Measurements from ENCODE around the gene SUMO3. TPM values are rescaled to one million over a fixed set of nuclear protein-coding genes. Genes with fewer than 3 reads are reported as not detected.

The SUMO3 gene
- polyA plus RNA-seq, 1 donor: 113 TPM

DNA sequence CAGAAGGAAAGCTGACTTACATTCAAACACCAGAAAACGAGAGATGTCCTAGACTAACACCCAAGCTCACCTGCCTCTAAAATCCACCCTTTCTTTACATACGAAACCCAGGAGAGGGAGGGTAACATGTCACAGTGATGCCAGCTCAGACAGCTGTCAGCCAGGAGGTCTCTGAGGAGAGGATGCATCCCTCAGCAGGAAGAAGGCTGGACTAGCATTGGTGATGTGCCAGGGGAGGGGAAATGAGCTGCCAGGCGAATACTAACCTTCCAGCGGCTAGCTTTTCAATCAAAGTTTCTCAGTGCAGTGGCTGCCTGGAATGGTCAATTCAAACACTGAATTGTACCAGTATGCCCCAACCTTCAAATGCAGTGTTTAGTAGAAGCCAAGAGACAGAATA is 12.6 kb downstream of the SUMO3 start:
- no peak for DNase-seq

DNA sequence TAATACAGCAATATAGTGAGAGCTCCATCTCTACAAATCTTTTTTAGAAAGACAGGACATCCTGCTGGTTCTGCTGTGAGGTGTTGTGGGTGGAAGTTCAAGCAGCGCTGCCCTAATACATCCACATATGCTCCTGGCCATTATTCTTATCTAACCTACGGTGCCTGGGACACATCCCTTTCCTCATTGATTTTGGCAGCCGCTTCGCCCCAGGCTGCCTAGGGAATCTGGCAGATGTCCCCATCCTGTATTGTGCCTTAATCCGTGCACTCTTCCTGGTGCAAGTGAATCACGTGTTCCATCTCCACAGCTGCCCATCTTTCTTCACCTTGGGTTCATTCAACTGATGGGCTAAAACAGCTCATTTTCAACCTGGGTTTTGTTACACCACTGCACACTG is 13.1 kb downstream of the SUMO3 start:
- no peak for DNase-seq

DNA sequence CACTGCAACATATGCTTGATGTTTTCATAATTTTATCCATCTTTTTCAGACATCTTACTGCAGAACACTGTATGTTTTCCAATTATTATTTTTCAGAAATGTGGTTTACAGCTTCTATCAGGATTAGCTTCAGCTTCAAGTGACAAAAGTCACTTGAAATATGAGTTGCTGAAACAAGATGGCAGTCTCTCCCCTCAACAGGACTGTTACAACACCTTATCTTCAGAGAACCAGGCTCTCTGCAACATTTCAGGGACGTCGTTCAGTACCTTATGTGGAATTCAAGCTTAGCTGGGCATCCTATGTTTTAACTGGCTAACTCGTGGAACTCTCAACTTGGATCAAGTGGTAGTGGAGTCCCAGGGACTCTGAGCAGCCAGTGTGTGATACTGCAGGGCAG is 14.2 kb downstream of the SUMO3 start:
- DNase-seq: no peak

DNA sequence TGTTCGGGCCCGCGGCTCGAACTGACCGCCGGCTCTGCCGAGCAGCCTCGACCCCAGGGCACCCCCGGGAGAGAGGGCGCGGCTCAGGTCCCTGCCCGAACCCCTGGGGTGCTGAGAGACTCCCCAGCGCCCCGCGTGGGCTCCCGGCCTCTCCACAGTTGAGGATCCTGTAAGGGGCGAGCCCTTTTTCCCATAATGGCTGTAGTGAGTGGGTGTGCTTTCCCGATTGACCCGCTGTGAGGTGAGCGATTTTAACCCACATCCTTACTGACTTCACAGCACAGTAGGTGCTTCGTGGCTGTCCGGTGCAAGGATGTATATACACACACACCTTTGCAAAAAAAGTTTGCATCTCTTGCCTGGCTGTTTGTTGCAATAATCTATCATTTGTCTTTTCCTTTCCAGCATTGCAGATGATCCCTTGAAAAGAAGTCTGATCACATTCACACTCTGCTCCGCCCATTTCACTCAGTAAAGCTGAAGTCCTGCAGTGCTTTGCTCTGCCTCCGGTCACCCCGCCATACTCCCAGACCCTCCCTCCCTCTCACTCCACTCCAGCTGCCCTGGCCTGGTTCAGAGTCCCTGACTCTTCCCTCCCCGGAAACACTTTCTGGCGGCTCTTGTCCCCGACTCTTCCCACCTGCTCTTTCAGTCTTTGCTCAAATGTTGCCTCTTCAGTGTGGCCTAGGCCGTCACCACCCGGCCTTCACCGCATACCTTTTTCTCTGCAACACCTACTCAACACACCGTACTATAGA is 15.3 kb downstream of the SUMO3 start:
- DNase-seq: no peak

DNA sequence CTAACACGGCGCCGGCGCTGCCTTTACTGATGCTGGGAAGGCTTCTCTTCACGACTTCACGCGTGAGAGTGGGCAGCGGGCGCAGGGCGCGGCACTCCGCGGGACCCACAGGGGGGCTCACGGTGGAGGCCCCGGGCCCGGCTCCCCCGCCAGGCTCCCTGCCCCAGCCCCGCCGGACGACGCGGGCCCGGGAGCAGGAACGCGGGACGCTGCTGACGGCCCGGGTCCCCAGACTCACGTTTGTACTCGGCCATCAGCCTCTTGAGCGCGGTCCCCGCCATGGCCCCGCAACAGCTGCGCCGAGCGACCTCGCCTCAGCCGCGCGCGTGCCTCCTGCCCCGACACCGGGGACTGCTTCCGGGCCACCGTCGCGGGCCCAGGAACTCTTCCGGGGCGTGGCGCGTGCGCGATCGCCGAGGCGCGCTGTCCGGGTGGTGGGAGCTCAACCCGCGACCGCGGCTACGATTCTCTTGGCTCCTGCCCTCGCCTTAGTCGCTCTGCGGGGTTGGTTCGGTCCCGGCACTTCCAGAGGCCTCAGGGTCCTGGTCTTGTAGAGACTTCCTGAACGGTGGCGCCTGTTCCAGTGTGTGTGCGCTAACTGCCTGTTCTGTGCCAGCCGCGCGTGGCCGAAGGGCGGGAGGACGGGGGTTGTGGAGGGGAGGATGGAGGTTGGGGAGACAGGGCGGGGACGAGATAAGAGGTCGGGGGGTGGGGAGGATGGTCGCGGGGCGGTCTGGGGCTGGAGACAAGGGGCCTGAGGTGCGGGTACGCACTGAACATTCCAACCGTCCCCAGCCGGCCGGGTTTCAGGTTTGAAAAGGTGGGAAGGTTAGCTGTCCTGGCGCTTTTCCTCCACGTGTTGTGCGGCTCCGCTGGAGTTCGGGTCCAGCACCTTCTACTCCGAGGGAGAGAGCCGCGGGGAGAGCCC is 16.1 kb downstream of the SUMO3 start, which contains the start of gene UBE2G2:
TSS of gene UBE2G2 (minus strand) at position 353 of the 928 bp plus-strand sequence. CDS start at position 281, 72 bp downstream.
- peak; percentile 73 for DNase-seq

DNA sequence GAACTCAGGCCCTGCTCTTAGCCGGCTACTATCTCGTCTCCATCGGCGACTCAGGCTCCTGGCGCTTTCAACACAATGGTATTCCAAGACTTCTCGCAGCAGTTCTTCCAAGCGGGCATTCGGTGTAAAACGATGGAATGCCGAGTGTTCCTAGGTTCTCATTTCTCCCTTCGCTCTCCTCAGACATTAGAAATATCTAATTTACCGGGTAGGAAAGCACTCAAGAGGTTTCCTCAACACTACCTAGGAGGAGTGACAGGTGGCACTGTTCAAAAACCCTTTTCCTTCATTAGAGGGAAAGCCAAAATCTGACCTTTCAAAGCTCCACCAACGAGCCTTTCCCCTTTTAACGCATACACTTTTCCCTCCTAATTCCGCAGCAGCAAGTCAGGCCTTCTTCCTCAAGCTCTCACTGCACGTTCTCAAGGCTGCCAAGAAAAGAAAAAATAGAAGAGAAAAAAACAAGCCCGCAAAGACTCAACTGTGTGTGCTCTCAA is 16.8 kb downstream of the SUMO3 start:
- DNase-seq: no peak

DNA sequence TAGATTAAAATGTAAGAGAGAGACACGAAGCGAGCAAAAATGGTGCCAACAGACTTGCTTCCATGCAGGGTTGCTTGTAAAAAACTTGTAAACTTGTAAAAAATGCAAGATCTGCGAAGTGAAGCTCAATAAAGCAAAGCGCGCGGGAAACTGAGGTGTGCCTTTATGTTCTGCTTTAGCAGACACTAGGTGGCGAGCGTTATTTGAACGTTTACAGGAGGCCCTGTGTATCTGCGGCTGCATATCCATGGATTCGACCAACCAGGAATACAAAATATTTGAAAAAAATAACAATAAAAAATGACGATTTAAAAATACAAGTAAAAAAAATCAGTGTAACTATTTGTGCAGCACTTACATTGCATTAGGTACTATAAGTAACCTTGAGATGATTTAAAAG is 17.8 kb downstream of the SUMO3 start:
- DNase-seq: no peak

DNA sequence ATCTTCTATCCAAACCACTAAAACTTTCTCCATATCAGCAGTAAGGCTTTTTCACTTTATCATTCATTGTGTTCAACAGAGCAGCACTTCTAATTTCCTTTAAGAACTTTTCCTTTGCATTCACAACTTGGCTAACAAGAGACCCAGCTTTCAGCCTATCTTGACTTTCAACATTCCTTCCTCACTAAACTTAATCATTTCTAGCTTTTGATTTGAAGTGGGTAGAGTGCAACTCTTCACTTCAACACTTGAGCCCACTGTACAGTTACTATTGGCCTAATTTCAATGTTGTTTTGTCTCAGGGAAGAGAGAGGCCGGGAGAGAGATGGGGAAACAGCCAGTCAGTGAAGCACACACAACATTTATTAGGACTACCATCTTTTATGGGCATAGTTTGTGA is 18.2 kb downstream of the SUMO3 start:
- no peak for DNase-seq

DNA sequence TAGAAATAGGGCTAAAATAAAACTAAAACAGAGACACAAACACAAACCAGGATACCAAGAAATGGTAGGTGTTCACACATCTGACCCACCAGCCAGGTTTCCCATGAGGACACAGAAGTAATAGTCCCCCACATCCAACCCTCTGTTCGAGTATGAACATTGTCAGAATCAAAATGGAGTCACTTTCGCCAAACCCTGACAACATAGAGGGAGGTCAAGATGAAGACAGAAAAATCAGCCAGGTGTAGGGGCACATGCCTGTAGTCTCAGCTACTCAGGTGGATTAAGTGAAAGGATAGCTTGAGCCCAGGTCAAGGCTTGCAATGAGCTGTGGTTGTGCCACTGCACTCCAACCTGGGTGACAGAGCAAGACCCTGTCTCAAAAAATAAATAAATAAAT is 20.1 kb downstream of the SUMO3 start:
- DNase-seq: no peak

DNA sequence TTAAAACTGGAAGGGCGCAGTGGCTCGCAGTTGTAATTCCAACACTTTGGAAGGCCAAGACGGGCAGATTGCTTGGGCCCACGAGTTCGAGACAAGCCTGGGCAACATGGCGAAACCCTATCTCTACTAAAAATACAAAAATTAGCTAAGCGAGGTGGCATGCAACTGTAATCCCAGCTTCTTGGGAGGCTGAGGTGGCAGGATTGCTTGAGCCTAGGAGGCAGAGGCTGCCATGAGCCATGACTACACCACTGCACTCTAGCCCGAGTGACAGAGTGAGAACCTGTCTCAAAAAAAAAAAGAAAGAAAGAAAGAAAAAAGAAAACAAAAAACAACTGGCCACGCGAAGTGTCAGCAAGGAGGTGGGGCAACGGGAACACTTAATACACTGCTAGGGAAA is 22.5 kb downstream of the SUMO3 start:
- no peak for DNase-seq

DNA sequence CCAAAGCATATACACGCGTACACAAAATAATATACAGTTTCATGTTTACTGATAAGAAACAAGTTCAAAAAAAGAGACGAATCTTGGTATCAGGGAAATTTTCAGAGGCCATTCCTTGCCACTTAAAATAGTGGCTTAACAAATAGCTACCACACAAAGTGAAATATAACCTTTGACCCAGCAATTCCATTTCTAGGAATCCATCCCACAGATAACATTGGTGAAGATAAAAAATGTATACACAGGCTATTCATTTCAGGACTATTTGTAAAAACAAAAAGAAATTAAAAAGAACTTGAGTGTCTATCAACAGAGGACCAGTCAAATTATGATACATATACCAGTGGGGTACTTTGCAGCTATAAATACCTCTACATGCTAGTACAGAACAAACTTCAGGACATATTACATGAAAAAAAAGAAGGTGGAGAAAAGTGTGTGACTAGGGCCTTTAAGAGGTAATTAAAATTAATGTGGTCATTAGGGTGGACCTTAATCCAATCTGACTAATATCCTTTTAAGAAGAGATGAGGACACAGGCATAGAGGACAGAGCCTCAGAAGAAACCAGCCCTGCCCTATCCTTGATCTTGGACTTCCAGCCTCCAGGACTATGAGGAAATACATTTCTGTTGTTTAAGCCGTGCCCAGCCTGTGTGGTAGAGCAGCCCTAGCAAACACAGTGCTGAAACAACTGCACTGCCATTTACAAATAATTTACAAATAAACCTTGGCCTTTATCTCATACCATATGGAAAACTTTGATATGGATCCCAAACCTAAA is 24.1 kb downstream of the SUMO3 start:
- no peak for DNase-seq

DNA sequence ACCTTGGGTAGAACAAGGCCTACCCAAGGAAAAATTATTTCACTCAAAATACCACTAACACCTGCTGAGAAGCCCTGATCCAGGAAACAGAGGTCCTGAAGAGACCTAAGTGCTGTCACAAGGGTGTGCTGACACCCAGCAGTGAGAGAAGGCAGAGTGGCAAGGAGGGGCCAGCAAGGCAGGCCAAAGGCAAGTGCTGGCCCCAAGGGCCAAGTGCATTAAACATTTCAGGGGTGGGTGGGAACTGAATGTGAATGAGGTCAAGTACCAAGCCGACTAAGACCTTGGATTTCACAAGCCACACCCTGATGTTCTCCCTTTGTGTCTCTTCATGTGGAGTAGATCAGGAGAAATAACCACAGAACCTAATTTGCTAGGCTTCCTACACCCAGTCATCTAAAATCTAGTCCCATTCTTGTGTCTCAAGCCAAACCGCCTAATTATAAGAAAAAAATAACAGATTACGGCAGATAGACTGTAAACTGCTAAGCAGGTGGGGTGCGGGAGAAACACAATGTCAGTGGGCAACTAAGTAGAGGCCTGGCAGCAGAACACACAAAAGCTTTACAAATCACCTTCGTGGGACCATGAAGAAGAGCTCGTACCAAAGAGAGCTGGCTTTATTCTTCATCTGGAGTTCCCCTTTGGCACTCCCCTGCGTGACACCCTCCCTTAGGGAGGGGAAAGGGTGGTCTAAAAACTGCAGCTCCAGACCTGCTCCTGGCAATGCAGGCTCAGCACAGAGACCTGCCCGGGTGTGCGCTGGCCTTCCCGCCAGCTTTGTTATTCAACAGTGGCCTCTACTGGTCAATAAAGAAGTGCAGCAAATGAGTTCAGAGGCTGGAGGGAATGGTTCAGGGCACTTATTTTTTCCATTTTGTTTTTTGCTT is 24.9 kb downstream of the SUMO3 start:
- peak; percentile 72 for DNase-seq

DNA sequence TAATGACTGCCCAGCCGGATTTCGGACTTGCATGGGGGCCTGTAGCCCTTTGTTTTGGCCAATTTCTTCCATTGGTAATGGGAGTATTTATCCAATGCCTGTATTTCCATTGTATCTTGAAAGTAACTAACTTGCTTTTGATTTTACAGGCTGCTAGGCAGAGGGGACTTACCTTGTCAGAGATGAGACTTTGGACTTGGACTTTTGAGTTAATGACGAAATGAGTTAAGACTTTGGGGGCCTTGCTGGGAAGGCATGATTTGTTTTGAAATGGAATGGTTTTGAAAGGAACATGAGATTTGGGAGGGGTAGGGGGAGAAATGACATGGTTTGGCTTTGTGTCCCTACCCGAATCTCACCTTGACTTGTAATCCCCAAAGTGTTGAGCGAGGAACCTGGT is 25.9 kb downstream of the SUMO3 start:
- DNase-seq: no peak

DNA sequence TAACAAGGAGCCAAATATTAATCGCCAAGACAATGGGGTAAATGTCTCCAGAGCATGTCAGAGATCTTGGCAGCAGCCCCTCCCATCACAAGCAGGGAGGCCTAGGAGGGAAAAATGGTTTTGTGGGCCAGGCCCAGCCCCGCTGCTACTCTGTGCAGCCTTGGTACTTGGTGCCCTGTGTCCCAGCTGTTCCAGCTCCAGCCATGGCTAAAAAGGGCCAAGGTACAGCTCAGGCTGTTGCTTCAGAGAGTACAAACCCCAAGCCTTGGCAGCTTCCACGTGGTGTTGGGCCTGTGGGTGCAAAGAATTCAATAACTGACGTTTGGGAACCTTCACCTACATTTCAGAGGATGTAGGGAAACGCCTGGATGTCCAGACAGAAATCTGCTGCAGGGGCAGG is 26.6 kb downstream of the SUMO3 start:
- no peak for DNase-seq

DNA sequence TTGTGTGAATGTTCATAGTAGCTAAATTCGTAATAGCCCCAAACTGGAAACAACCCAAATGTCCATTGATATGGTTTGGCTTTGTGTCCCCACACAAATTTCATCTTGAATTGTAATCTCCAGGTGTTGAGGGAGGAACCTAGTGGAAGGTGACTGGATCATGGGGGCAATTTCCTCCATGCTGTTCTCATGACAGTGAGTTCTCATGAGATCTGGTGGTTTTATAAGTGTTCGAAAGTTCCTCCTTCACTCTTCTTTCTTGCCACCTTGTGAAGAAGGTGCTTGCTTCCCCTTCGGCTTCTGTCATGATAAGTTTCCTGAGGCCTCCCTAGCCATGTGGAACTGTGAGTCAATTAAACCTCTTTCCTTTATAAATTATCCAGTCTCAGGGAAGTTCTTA is 27.5 kb downstream of the SUMO3 start:
- DNase-seq: no peak

DNA sequence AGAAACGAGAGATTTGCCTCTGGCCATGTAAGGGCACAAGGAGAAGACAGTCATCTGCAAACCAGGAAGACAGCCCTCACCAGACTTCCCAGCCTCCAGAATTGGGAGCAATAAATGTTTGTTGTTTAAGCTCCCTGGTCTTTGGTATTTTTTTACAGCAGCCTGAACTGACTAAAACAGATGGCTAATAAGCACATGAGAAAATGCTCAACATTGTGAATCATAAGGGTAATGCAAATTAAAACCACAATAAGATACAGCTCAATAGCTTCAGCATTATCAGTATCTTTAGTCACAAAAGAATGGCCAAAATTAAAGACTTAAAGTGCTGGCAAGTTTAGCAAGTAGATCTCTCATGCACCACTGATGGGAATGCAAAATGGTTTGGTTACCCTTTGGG is 28.0 kb downstream of the SUMO3 start:
- no peak for DNase-seq

DNA sequence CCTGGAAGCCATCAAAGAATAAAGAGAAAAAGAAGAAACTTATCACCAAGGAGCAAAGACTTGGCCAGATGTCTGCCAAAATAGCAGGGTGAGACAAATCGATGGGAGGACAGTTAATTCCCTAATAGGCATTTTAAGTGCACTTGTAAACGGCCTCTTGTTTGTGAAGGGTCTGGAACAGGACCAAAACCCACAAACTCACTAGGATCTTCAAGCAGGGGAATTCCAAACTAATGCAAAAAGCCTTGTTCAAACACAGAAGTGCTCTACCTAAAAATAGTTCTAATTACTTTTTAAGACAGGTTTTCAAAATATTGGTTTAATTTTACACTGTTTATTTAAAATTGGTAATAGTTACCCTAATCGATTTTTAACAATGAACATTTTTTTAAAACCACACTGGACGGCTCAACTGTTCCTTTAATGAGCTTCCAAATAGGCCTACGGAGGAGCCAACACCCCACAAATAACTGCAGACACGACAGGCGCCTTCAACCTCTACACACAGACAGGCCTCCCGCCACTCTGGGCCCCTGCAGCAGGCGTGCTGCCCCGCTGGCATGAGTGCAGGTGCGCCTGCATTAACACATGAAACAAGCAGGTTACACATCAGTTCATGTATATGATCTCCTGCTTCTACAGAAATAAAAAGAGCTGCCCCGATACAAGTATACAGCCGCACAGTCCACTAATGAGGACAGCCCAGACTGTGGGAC is 32.1 kb downstream of the SUMO3 start:
- DNase-seq: no peak

DNA sequence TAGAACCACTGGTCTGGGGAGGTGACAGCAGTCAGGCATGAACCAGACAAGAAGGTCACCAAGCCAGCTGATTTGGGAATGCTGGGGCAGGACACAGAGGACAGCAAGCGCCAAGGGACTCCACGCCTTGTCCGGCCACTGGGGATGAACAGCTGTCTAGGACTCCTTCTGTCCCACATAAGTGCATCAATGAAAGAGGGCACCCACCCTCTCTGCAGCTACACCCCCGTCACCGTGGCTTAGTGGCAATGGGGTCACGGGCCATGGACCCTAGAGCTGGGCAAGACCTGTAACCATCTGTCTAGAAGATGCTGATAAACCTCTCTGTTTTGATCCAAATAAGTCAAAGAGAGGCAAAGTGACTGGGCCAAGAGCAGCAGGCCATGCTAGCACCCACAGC is 33.1 kb downstream of the SUMO3 start:
- no peak for DNase-seq

DNA sequence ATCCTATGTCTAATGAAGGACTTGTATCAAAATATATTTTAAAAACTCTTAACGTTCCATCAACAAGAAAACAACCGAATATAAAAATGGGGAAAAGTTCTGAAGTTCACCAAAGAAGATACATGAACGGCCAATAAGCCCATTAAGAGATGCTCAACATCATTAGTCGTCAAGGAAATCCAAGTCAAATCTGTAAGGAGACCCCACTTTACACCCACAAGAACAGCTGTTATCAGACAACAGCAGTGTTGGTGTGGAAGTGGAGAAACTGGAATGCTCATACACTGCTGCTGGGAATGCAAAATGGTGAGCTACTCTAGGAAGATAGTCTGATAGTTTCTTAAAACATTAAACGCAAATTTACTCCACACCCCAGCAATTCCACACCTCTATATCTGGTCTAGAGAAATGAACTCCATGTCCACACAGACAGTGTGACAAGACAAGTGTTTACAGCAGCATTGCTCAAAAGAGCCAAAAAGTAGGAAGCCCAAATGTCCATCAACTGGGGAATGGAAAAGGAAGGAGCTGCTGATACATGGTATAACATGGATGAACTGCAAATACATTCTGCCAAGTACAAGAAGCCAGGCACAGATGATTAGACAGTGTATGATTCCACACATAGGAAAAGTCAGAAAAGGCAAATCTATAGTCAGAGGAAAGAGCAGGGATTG is 34.7 kb downstream of the SUMO3 start:
- no peak for DNase-seq
